Endothelial cell of umbilical vein (primary cell): ENCODE data around the gene IPO11. TPM values are rescaled to one million over a fixed set of nuclear protein-coding genes. Genes with fewer than 3 reads are reported as not detected.

Source experiments
- BruUV-seq: library from RNA; stranded (reverse); fragments of 400-500 nt; replicated peaks from 2 replicates; lab custom pipeline; 2021; lab: Mats Ljungman, UMichigan
- CTCF ChIA-PET: fragments of 300-600, 350-600 bp; sonication (Branson Sonifier 250); formaldehyde crosslinking; loops from one replicate; lab custom pipeline; 2021; ENCODE audit warnings: antibody characterized with exemption, inconsistent platforms; lab: Charles Lee
- POLR2A ChIA-PET: fragments of 300-600, 350-600 bp; sonication (Branson Sonifier 250); formaldehyde crosslinking; loops from one replicate; lab custom pipeline; 2021; ENCODE audit warnings: antibody characterized with exemption, inconsistent platforms; lab: Charles Lee
- DNase-seq: peaks from one replicate; pipeline ENCODE4 v3.0.0-alpha.2; 2011; ENCODE audit warnings: low read depth, low spot score
- FAIRE-seq: peaks from 2 replicates; lab custom pipeline; 2011; peaks lifted over from hg19 to GRCh38; lab: Jason Lieb, UNC
- H2AFZ ChIP-seq: 2 replicates; pipeline ENCODE4 v1.6.0; 2012; ENCODE audit warnings: low read depth, low read length, control low read depth, inconsistent platforms
- H3K27ac ChIP-seq: 2 replicates; pipeline ENCODE4 v1.5.1; 2011; ENCODE audit warnings: low read depth, mild to moderate bottlenecking, control low read depth, low read length, moderate library complexity; ENCODE audit not compliant: insufficient read depth
- H3K27me3 ChIP-seq, 2 experiments: 2 replicates each; pipeline versions ENCODE4 v1.6.0 to v1.6.1; 2011; ENCODE audit warnings: low read length in 2 of 2, mixed read lengths in 1 of 2; ENCODE audit not compliant: control insufficient read depth in 2 of 2, insufficient read depth in 2 of 2
- H3K36me3 ChIP-seq, 2 experiments: 2 replicates in 1 of 2; 3 replicates in 1 of 2; pipeline ENCODE4 v1.5.1; 2011; ENCODE audit warnings: low read length in 2 of 2, mild to moderate bottlenecking in 1 of 2, moderate library complexity in 1 of 2; ENCODE audit not compliant: control insufficient read depth in 2 of 2, insufficient read depth in 2 of 2; ENCODE audit errors: extremely low read depth in 1 of 2
- H3K4me1 ChIP-seq: 3 replicates; pipeline ENCODE4 v1.5.1; 2011; ENCODE audit warnings: mild to moderate bottlenecking, low read length; ENCODE audit not compliant: control insufficient read depth, insufficient read depth; ENCODE audit errors: extremely low read depth
- H3K4me2 ChIP-seq: 2 replicates; pipeline ENCODE4 v1.6.1; 2011; ENCODE audit warnings: low read length, control low read depth, mixed read lengths; ENCODE audit not compliant: insufficient read depth
- H3K4me3 ChIP-seq, 3 experiments: fragments of 200-600 bp in 1 of 3; sonication (generic), shearing (Covaris generic) in 1 of 3; replicated peaks in 1 of 3; 2 replicates each; pipeline ENCODE4 v1.5.1; 2011 to 2016; ENCODE audit warnings: control low read depth in 3 of 3, low read length in 3 of 3, mild to moderate bottlenecking in 2 of 3, inconsistent platforms in 1 of 3, low read depth in 1 of 3, moderate library complexity in 1 of 3; ENCODE audit not compliant: insufficient read depth in 1 of 3
- H3K79me2 ChIP-seq: 2 replicates; pipeline ENCODE4 v1.6.0; 2012; ENCODE audit warnings: low read length, inconsistent platforms; ENCODE audit not compliant: control insufficient read depth, insufficient read depth
- H3K9ac ChIP-seq: replicated peaks from 2 replicates; pipeline ENCODE3; 2011; ENCODE audit warnings: low read length, control low read depth; ENCODE audit not compliant: insufficient read depth; ENCODE audit errors: extremely low read depth
- H3K9me1 ChIP-seq: replicated peaks from 3 replicates; pipeline ENCODE4 v1.6.0; 2011; ENCODE audit warnings: mild to moderate bottlenecking, low read length; ENCODE audit not compliant: control insufficient read depth, insufficient read depth; ENCODE audit errors: extremely low read depth
- H3K9me3 ChIP-seq: replicated peaks from 2 replicates; pipeline ENCODE4 v1.5.1; 2012; ENCODE audit warnings: low read length, inconsistent platforms; ENCODE audit not compliant: control insufficient read depth, insufficient read depth
- H4K20me1 ChIP-seq: replicated peaks from 2 replicates; pipeline ENCODE3; 2011; ENCODE audit warnings: mild to moderate bottlenecking, low read length; ENCODE audit not compliant: control insufficient read depth, insufficient read depth; ENCODE audit errors: extremely low read depth
- CTCF ChIP-seq, 2 donors: IDR thresholded peaks; 1 replicate in 1 of 2; 2 replicates in 1 of 2; pipeline ENCODE4 v1.5.1; 2011; ENCODE audit warnings: low read length in 2 of 2, mild to moderate bottlenecking in 2 of 2, moderate library complexity in 2 of 2, control low read depth in 1 of 2, inconsistent platforms in 1 of 2, low read depth in 1 of 2; ENCODE audit not compliant: insufficient read depth in 1 of 2; ENCODE audit errors: extremely low read depth in 1 of 2
- EZH2 ChIP-seq: IDR thresholded peaks from 2 replicates; pipeline ENCODE4 v1.6.1; 2012; ENCODE audit warnings: borderline replicate concordance, low read depth, mild to moderate bottlenecking, moderate library complexity, low read length, inconsistent platforms; ENCODE audit not compliant: severe bottlenecking
- FOS ChIP-seq: IDR thresholded peaks from 2 replicates; pipeline ENCODE4 v1.6.1; 2011; ENCODE audit warnings: mild to moderate bottlenecking, low read length, moderate library complexity, borderline replicate concordance; ENCODE audit not compliant: insufficient read depth
- GATA2 ChIP-seq: IDR thresholded peaks from 2 replicates; pipeline ENCODE4 v1.7.0; 2011; ENCODE audit warnings: low read depth, mild to moderate bottlenecking, moderate library complexity, mixed read lengths, low read length; ENCODE audit not compliant: insufficient read length, insufficient read depth
- JUN ChIP-seq: IDR thresholded peaks from 2 replicates; pipeline ENCODE4 v1.6.1; 2011; ENCODE audit warnings: borderline replicate concordance, low read depth; ENCODE audit not compliant: insufficient read length, insufficient read depth
- MAX ChIP-seq: IDR thresholded peaks from 2 replicates; pipeline ENCODE4 v1.6.1; 2011; ENCODE audit not compliant: insufficient read depth, insufficient read length
- MYC ChIP-seq: IDR thresholded peaks from one replicate; pipeline ENCODE4 v1.6.1; 2011; ENCODE audit warnings: mild to moderate bottlenecking, low read depth, low read length
- POLR2A ChIP-seq: IDR thresholded peaks from 2 replicates; pipeline ENCODE4 v1.6.1; 2012; ENCODE audit warnings: low read depth, mild to moderate bottlenecking, control low read depth, low read length
- POLR2AphosphoS5 ChIP-seq: IDR thresholded peaks from 2 replicates; pipeline ENCODE4 v1.6.1; 2012; ENCODE audit warnings: low read depth, mild to moderate bottlenecking, control low read depth, low read length, moderate library complexity; ENCODE audit not compliant: insufficient read depth
- dilution Hi-C: fragments of 300-500 bp; cut with MboI; formaldehyde crosslinking; loops from one replicate; pipeline ENCODE4 v1.15.0; 2019; ENCODE audit warnings: low sequenced_read_pairs; ENCODE audit not compliant: extremely low pct_ligation_motif_present
- intact Hi-C: fragments of 100-400 bp; cut with micrococcal nuclease; formaldehyde crosslinking; loops from one replicate; pipeline ENCODE4 v1.10.0; 2022
- polyA plus RNA-seq, 4 experiments: library from polyadenylated mRNA; depleted of rRNA in 3 of 4; stranded (reverse) in 3 of 4; unstranded in 1 of 4; fragments of >200 nt; gene quantifications; 2 replicates each; pipeline versions ENCODE4 v1.2.1 to v1.2.3, GENCODE V29; 2011 to 2012; ENCODE audit warnings: missing spikeins in 1 of 4
- total RNA-seq: library from RNA; stranded (reverse); gene quantifications from 2 replicates; pipeline ENCODE4 v1.2.3, GENCODE V29; 2021

Gene IPO11
- total and polyA plus RNA-seq, 2 donors (not counting 3 experiments of a cell fraction or from before 2014, with no cell fraction given): 38.5 to 80.9 TPM

- FAIRE-seq (no peak), DNase-seq (no peak)
- H3K9ac ChIP-seq: no peak overlapping the region
- no peaks in the 10 kb centered on the region for H3K9me3 ChIP-seq
- no peak for TF ChIP-seq FOS
- TF ChIP-seq POLR2AphosphoS5: no peak
- peaks cover 13% of the 10 kb centered on the region for H3K79me2 ChIP-seq
- BruUV-seq: no TSS peak
- H3K4me3 ChIP-seq: no peak overlapping the region
- CTCF ChIA-PET: interaction anchor here (1.3 to 1.5 kb wide), 2 partner anchors 15 to 34 kb away, joined by 3 read pairs; no protein-coding TSS in a partner anchor
- no peaks in the 10 kb centered on the region for H3K9me1 ChIP-seq
- POLR2A ChIA-PET: no interaction called here
- no peak overlapping the region for H2AFZ ChIP-seq
- no peaks in the 10 kb centered on the region for H3K27me3 ChIP-seq
- no peak overlapping the region for H3K4me2 ChIP-seq
- dilution Hi-C loops: no loop called here
- peaks cover 39% of the 10 kb centered on the region for H3K4me1 ChIP-seq
- intact Hi-C loops: loop anchor here (2.0 kb wide), 1 partner anchor 36 kb away; no protein-coding TSS in a partner anchor
- no peak overlapping the region for H3K27ac ChIP-seq
- no peaks in the 10 kb centered on the region for H3K36me3 ChIP-seq
- no peaks in the 10 kb centered on the region for H4K20me1 ChIP-seq
Observed at GRCh38 chr5:62574599-62574998, 162.0 kb downstream of the IPO11 start.

GRCh38 chr5:62575066-62575465 is 162.5 kb downstream of the IPO11 start:
- H3K9me3 ChIP-seq: no peaks in the 10 kb centered on the region
- CTCF ChIA-PET: no interaction called here
- dilution Hi-C loops: no loop called here
- intact Hi-C loops: loop anchor here (2.0 to 5.0 kb wide), 3 partner anchors 36 to 268 kb away; partner anchors contain the start of gene KIF2A
- no peak overlapping the region for H3K27ac ChIP-seq
- H4K20me1 ChIP-seq: no peaks in the 10 kb centered on the region
- BruUV-seq: no TSS peak
- POLR2A ChIA-PET: no interaction called here
- no peak for FAIRE-seq
- no peaks in the 10 kb centered on the region for H3K27me3 ChIP-seq
- no peak overlapping the region for H2AFZ ChIP-seq
- peak overlapping the region; percentile 2 for H3K4me2 ChIP-seq
- no peak for TF ChIP-seq MAX
- TF ChIP-seq POLR2AphosphoS5: no peak
- TF ChIP-seq CTCF (IDR thresholded peaks at IDR 0.05; ENCODE audit: extremely low read depth in 1 of 2, insufficient read depth in 1 of 2, low read depth in 1 of 2, low read length in 2 of 2): no peak
- TF ChIP-seq EZH2: no peak
- TF ChIP-seq GATA2: no peak
- no peak for TF ChIP-seq POLR2A
- TF ChIP-seq JUN: no peak
- TF ChIP-seq FOS: no peak
- no peak for TF ChIP-seq MYC
- H3K9me1 ChIP-seq: no peaks in the 10 kb centered on the region
- DNase-seq: peak; percentile 48
- no peaks in the 10 kb centered on the region for H3K36me3 ChIP-seq
- no peak overlapping the region for H3K9ac ChIP-seq
- H3K4me1 ChIP-seq: peaks cover 39% of the 10 kb centered on the region
- H3K79me2 ChIP-seq: peaks cover 17% of the 10 kb centered on the region
- H3K4me3 ChIP-seq: no peak overlapping the region
